ENCODE data around the gene WDR18. TPM values are rescaled to one million over a fixed set of nuclear protein-coding genes. Genes with fewer than 3 reads are reported as not detected.

The WDR18 gene
- total RNA-seq, 1 experiment from 2014 or later, result 124 TPM

- no TSS peak for BruUV-seq (replicated peaks)
- Histone ChIP-seq H3K4me2 (ENCODE audit: low read length) (peak overlapping the region; percentile 96), H3K36me3 (ENCODE audit: control insufficient read depth in 1 of 2, insufficient read depth in 2 of 2, low read length in 2 of 2) (peaks cover 20% of the 10 kb centered on the region in 2 experiments; a peak in 3 of 4 replicates), H3K9me2 (ENCODE audit: insufficient read depth) (no peaks in the 10 kb centered on the region), H3K4me3 (replicated peaks in 1 of 2; ENCODE audit: low read depth in 1 of 2, low read length in 2 of 2) (peak overlapping the region; percentile 95 to 99), H3K27ac (ENCODE audit: low read depth, low read length) (peak overlapping the region; percentile 99), H4K20me1 (ENCODE audit: insufficient read depth) (no peaks in the 10 kb centered on the region), H3K9me3 (ENCODE audit: control insufficient read depth in 1 of 2, insufficient read depth in 1 of 2, low read depth in 1 of 2, low read length in 2 of 2) (no peaks in the 10 kb centered on the region), H3K79me2 (ENCODE audit: insufficient read depth, low read length) (peaks cover 55% of the 10 kb centered on the region), H3K9ac (ENCODE audit: low read length) (peak overlapping the region; percentile 98), H3K4me1 (ENCODE audit: control insufficient read depth in 1 of 2, insufficient read depth in 2 of 2, low read length in 2 of 2) (peaks cover 24 to 32% of the 10 kb centered on the region in 2 experiments), H2AFZ (ENCODE audit: low read depth, low read length, poor library complexity, severe bottlenecking) (no peak overlapping the region), H3K27me3 (ENCODE audit: insufficient read depth, low read length) (no peaks in the 10 kb centered on the region)
- TF ChIP-seq SRF (IDR thresholded peaks at IDR 0.05; ENCODE audit: low read depth) (no peak), SP1 (IDR thresholded peaks at IDR 0.05; ENCODE audit: low read depth) (peak; percentile 37; the same call in 1 of the 2 replicates), EZH2 (IDR thresholded peaks at IDR 0.05) (no peak), ELF1 (IDR thresholded peaks at IDR 0.05; ENCODE audit: borderline replicate concordance, low read depth) (no peak), POLR2AphosphoS5 (IDR thresholded peaks at IDR 0.05; ENCODE audit: low read depth, low read length) (peak; percentile 69), TCF7L2 (IDR thresholded peaks at IDR 0.05; ENCODE audit: borderline replicate concordance, extremely low read depth, insufficient read depth, insufficient read length) (peak; percentile 97)
- ATAC-seq, result peak; percentile 67
- intact Hi-C loops (cut with micrococcal nuclease), result loop anchor here (5.0 to 10.0 kb wide), 2 partner anchors 74 to 217 kb away; partner anchors contain the start of genes ATP5F1D, GPX4 and MIDN
- DNase-seq (ENCODE audit: low read depth, low spot score), result peak; percentile 52
- ChIA-PET RAD21 (ENCODE audit: low non-redundant PET in 1 of 2, low total read pairs in 2 of 2, uncharacterized antibody in 2 of 2, unreplicated experiment in 2 of 2) (interaction anchor here (0.6 to 0.7 kb wide), 3 partner anchors 20 to 463 kb away, joined by 3 to 5 read pairs (median 3); partner anchors contain the start of gene REEP6 (in 1 of the 2)), POLR2A (interaction anchor here (0.8 to 7.3 kb wide), 5 partner anchors 12 to 241 kb away, joined by 3 to 85 read pairs (median 6); partner anchors contain the start of genes ABCA7 and CIRBP), CTCF (interaction anchor here (1.4 to 2.9 kb wide), 3 partner anchors 12 to 36 kb away, joined by 3 to 9 read pairs (median 7); partner anchors contain the start of gene ABCA7)
Observed at GRCh38 chr19:1028062-1028926, 44.1 kb downstream of the WDR18 start.

- no peaks in the 10 kb centered on the region for H3K9me3 ChIP-seq (ENCODE audit: control insufficient read depth in 1 of 2, insufficient read depth in 1 of 2, low read depth in 1 of 2, low read length in 2 of 2)
- ATAC-seq, result no peak
- H3K36me3 ChIP-seq (ENCODE audit: control insufficient read depth in 1 of 2, insufficient read depth in 2 of 2, low read length in 2 of 2), result peaks cover 24 to 25% of the 10 kb centered on the region in 2 experiments; a peak in 3 of 4 replicates
- H3K9ac ChIP-seq (ENCODE audit: low read length), result no peak overlapping the region
- CTCF ChIA-PET, result no interaction called here
- peaks cover 50% of the 10 kb centered on the region for H3K79me2 ChIP-seq (ENCODE audit: insufficient read depth, low read length)
- H3K4me3 ChIP-seq (replicated peaks in 1 of 2; ENCODE audit: low read depth in 1 of 2, low read length in 2 of 2), result no peak overlapping the region
- intact Hi-C loops (cut with micrococcal nuclease), result no loop called here
- BruUV-seq (replicated peaks), result no TSS peak
- DNase-seq (ENCODE audit: low read depth, low spot score), result no peak
- H3K27me3 ChIP-seq (ENCODE audit: insufficient read depth, low read length), result no peaks in the 10 kb centered on the region
- POLR2A ChIA-PET, result no interaction called here
- no peak overlapping the region for H3K4me2 ChIP-seq (ENCODE audit: low read length)
- peaks cover 11 to 19% of the 10 kb centered on the region in 2 experiments for H3K4me1 ChIP-seq (ENCODE audit: control insufficient read depth in 1 of 2, insufficient read depth in 2 of 2, low read length in 2 of 2)
- RAD21 ChIA-PET (ENCODE audit: low non-redundant PET in 1 of 2, low total read pairs in 2 of 2, uncharacterized antibody in 2 of 2, unreplicated experiment in 2 of 2), result no interaction called here
- H4K20me1 ChIP-seq (ENCODE audit: insufficient read depth), result no peaks in the 10 kb centered on the region
- no peak overlapping the region for H2AFZ ChIP-seq (ENCODE audit: low read depth, low read length, poor library complexity, severe bottlenecking)
- no peaks in the 10 kb centered on the region for H3K9me2 ChIP-seq (ENCODE audit: insufficient read depth)
- no peak overlapping the region for H3K27ac ChIP-seq (ENCODE audit: low read depth, low read length)
- no peak for TF ChIP-seq EZH2 (IDR thresholded peaks at IDR 0.05)
- TF ChIP-seq CEBPB (IDR thresholded peaks at IDR 0.05; ENCODE audit: low read depth), result no peak
- TF ChIP-seq YY1 (IDR thresholded peaks at IDR 0.05; ENCODE audit: extremely low read depth, insufficient replicate concordance, low read depth, low read length), result no peak
- TF ChIP-seq ELF1 (IDR thresholded peaks at IDR 0.05; ENCODE audit: borderline replicate concordance, low read depth), result no peak
- no peak for TF ChIP-seq CTCF (IDR thresholded peaks at IDR 0.05 in 2 of 3, conservative IDR thresholded peaks at IDR 0.05 in 1 of 3; ENCODE audit: borderline replicate concordance in 1 of 3, insufficient read depth in 1 of 3, low read depth in 2 of 3, low read length in 2 of 3)
- no peak for TF ChIP-seq ATF3 (IDR thresholded peaks at IDR 0.05)
- TF ChIP-seq ZNF274 (IDR thresholded peaks at IDR 0.05; ENCODE audit: low read depth, low read length), result no peak
- no peak for TF ChIP-seq EGR1 (IDR thresholded peaks at IDR 0.05; ENCODE audit: low read depth)
- TF ChIP-seq EZH2phosphoT487 (IDR thresholded peaks at IDR 0.05; ENCODE audit: borderline replicate concordance), result no peak
Observed at GRCh38 chr19:1032264-1032867, 48.2 kb downstream of the WDR18 start.

All from HCT116 (cell line).